ENCODE results near the gene MAN1A1.

The MAN1A1 gene

DNA sequence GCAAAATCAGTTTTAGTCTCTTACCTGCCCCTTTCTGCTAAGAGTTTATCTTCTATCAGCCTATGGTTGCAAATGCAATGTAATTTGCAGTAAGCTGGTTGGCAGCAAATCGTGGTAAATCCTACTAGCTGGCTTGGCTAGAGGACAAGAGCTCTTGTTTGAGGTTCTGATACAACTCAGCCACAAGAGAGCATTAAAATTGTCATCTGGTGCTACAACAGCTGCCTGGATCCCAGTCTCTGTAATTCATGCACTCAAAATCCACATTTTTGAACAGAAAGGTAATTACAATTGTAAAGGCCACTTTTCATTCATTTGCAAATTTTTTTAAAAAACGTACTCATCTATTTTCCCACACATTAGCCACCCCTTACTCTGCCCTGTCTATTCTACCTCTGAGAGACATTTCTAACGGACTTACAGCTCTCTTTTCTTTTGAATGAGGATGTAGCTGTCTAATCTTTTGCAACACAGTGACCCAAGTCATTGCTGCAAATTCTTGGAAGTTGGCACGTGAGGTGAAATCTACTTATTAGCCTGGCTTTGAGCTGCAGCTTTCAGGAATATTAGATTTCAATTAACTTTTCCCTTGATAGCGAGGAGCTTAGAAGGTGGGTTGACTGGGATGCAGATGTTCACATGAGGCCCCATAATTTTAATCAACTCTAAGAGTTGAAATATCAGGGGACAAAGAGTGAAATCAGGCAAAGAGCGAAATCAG is 217.1 kb downstream of the MAN1A1 start:
- no peak overlapping the region for H3K27ac ChIP-seq
- TF ChIP-seq, protein P1, sequence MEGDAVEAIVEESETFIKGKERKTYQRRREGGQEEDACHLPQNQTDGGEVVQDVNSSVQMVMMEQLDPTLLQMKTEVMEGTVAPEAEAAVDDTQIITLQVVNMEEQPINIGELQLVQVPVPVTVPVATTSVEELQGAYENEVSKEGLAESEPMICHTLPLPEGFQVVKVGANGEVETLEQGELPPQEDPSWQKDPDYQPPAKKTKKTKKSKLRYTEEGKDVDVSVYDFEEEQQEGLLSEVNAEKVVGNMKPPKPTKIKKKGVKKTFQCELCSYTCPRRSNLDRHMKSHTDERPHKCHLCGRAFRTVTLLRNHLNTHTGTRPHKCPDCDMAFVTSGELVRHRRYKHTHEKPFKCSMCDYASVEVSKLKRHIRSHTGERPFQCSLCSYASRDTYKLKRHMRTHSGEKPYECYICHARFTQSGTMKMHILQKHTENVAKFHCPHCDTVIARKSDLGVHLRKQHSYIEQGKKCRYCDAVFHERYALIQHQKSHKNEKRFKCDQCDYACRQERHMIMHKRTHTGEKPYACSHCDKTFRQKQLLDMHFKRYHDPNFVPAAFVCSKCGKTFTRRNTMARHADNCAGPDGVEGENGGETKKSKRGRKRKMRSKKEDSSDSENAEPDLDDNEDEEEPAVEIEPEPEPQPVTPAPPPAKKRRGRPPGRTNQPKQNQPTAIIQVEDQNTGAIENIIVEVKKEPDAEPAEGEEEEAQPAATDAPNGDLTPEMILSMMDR (conservative IDR thresholded peaks at IDR 0.05) = no peak

DNA sequence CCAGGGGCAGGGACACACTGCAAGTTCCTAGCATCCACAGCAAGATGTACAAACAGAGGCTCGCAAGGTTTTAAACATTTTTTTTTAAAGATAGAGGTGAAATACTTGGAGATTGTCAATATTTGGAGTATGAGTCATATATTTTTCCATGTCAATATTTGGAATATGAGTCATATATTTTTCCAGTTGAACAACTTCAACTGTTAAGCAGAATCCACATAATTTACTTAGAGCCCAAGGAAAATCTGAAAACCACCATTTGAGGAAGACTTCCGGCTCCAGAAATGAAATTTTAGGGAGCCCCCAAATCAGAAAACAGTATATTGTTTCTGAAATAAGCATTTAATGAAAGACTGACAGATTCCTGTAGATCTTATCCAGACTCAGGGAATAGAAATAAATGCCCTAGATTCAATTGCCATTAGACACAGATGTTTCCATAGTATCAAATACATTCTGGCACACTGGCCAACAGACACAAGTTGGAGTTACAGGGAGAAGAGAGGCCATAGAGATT is 219.5 kb downstream of the MAN1A1 start:
- TF ChIP-seq, protein P1 (conservative IDR thresholded peaks at IDR 0.05) = no peak
- peak overlapping the region; percentile 35 for H3K27ac ChIP-seq

DNA sequence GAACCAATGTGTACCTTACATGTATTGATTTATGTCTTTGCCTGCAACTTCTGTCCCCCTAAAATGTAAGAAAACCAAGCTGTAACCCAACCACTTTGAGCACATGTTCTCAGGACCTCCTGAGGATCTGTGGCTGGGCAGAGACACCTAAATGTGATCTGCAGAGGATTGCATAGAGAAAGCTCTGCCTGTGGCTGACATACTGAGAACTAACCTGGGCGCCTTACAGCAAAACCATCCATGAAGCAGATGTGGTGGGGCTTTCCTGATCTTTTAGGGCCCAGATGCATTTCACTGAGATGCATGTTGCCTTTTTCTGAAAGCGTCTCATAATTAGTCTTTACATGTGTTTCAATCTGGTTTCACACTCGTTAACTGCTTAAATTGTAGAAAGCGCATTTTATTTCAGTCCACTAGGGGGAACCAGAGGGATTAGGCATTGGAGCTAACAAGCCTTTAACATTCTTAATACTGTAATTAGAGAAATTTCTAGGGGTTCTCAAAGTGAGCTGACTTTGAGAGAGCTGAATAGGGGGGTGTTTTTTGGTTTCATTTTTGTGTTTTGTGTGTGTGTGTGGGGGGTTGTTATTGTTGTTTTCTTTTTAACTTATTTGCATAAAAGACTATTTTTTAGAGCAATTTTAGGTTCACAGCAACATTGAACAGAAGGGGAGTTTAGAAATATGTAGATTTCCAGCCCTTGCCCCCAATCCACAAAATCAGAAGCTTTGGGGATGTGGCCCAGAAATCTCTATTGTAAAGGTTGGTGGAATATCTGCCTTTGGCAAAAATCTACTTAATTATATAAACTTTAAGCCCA is 220.2 kb downstream of the MAN1A1 start:
- peak overlapping the region; percentile 35 for H3K27ac ChIP-seq
- TF ChIP-seq, protein P1 (conservative IDR thresholded peaks at IDR 0.05) = peak; percentile 91

DNA sequence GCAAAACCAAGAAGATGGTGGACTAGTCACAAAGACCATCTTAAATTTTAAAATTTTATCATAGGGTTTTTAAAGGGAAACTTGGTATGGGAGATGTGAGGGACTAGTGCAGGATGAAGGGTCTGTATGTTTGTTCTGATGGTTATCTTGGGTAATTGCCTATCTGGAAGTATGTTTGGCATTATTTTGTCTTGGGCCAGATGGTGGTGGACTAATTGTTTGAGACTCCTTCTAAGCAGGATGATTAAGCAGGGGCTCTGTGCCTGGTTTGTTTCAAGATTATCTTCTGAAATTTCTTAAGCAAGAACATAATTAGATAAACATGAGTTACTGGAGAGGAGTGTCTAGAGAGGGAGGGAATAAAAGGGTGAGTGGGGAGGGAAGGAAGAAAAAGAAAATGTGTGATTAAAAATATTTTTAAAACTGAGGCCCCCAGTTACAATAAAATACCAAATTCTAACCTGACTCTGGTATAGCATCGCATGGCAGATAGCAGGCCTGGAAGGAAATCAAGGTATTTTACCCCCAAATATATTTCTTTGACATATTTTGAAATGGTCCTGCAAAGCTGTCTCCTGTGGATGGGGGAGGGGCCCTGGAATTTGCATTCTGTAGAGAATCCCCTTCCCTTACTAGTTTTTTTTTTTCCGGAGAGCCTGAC is 221.2 kb downstream of the MAN1A1 start:
- TF ChIP-seq, protein P1 (conservative IDR thresholded peaks at IDR 0.05) = no peak
- H3K27ac ChIP-seq = no peak overlapping the region

DNA sequence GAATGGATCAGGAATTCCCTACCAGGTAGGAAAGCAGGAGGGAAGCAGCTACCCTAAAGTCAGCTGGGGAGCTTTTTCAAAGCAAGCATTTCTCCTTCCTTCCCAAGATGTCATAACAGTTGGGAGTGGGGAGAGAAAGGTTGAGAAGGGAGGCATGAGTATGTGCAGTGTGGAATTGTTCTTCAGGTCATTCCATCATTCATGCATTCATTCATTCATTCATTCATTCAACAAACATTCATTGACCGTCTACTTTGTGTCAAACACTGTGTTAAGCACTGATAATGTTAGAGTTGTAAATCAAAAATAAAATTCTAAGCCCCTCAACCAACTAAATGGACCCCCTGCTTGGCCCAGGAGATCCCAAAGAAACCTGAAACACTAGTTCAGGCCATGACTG is 221.9 kb downstream of the MAN1A1 start:
- H3K27ac ChIP-seq = no peak overlapping the region
- TF ChIP-seq, protein P1 (conservative IDR thresholded peaks at IDR 0.05) = no peak
